HepG2 (cell line): ENCODE data around the gene CDX2. TPM values are rescaled to one million over a fixed set of nuclear protein-coding genes. Genes with fewer than 3 reads are reported as not detected.
A peak's percentile ranks its signal among the peaks of the same experiment; 100 is the strongest.

Experiments used
- ATAC-seq: fragments of 200-7000 bp; cut with Tn5 transposase; 3 replicates; pipeline ENCODE4 v1.9.1; 2020; ENCODE audit warnings: mild to moderate bottlenecking, moderate library complexity
- BruUV-seq: library from RNA; stranded (reverse); fragments of 400-500 nt; replicated peaks from 2 replicates; lab custom pipeline; 2021; lab: Mats Ljungman, UMichigan
- CTCF ChIA-PET: fragments of 300-600 bp; formaldehyde crosslinking; extraction: SDS; loops from one replicate; lab custom pipeline; 2021; ENCODE audit warnings: low total read pairs, inconsistent platforms, low intra/inter-chr PET ratio; lab: Yijun Ruan, JAX
- POLR2A ChIA-PET: fragments of 350-600 bp; sonication (Branson Sonifier 250); formaldehyde crosslinking; loops from one replicate; lab custom pipeline; 2020; ENCODE audit warnings: antibody characterized with exemption, inconsistent platforms; lab: Yijun Ruan, JAX
- DNase-seq: peaks from one replicate; pipeline ENCODE4 v3.0.0-alpha.2; 2015; ENCODE audit warnings: low spot score
- FAIRE-seq: peaks from 3 replicates; lab custom pipeline; 2011; peaks lifted over from hg19 to GRCh38; lab: Jason Lieb, UNC
- H2AFZ ChIP-seq: one replicate; pipeline ENCODE4 v1.6.1; 2011; ENCODE audit warnings: low read length, inconsistent platforms
- H3K27ac ChIP-seq: fragments of 300-600 bp; 3 replicates; pipeline ENCODE4 v1.8.0; 2011; ENCODE audit warnings: mixed run types, mild to moderate bottlenecking, mixed read lengths, low read length, inconsistent platforms; ENCODE audit not compliant: insufficient read depth; ENCODE audit errors: extremely low read length
- H3K27me3 ChIP-seq, 2 experiments: fragments of 200-600 bp in 1 of 2; 2 replicates in 1 of 2; 3 replicates in 1 of 2; pipeline versions ENCODE4 v1.6.0 to v1.8.0; 2011; ENCODE audit warnings: low read length in 2 of 2, mild to moderate bottlenecking in 2 of 2, moderate library complexity in 2 of 2, inconsistent platforms in 1 of 2; ENCODE audit not compliant: insufficient read depth in 2 of 2, control insufficient read depth in 1 of 2
- H3K36me3 ChIP-seq, 2 experiments: fragments of 200-600 bp in 1 of 2; replicated peaks in 1 of 2; 2 replicates in 1 of 2; 3 replicates in 1 of 2; pipeline versions ENCODE4 v1.5.1 to v1.8.0; 2011; ENCODE audit warnings: low read length in 2 of 2, inconsistent platforms in 1 of 2; ENCODE audit not compliant: insufficient read depth in 2 of 2, control insufficient read depth in 1 of 2
- H3K4me1 ChIP-seq: 2 replicates; pipeline ENCODE4 v1.5.1; 2012; ENCODE audit warnings: low read length, inconsistent platforms; ENCODE audit not compliant: insufficient read depth
- H3K4me2 ChIP-seq: 2 replicates; pipeline ENCODE4 v1.6.0; 2011; ENCODE audit warnings: low read depth, low read length, inconsistent platforms
- H3K4me3 ChIP-seq, 3 experiments: fragments of 200-600 bp in 1 of 3; sonication (generic), shearing (Covaris generic) in 1 of 3; replicated peaks in 1 of 3; 2 replicates each; pipeline ENCODE4 v1.5.1; 2011 to 2016; ENCODE audit warnings: low read length in 3 of 3, inconsistent platforms in 2 of 3, low read depth in 2 of 3, mild to moderate bottlenecking in 2 of 3, control low read depth in 1 of 3, mixed read lengths in 1 of 3; ENCODE audit not compliant: insufficient read depth in 1 of 3
- H3K79me2 ChIP-seq: one replicate; pipeline ENCODE4 v1.6.1; 2011; ENCODE audit warnings: low read length, inconsistent platforms; ENCODE audit not compliant: insufficient read depth
- H3K9ac ChIP-seq: 2 replicates; pipeline ENCODE4 v1.6.0; 2011; ENCODE audit warnings: mild to moderate bottlenecking, low read depth, low read length, inconsistent platforms; ENCODE audit not compliant: insufficient read depth
- H3K9me3 ChIP-seq: 2 replicates; pipeline ENCODE4 v1.5.1; 2012; ENCODE audit warnings: mild to moderate bottlenecking, low read length
- H4K20me1 ChIP-seq: 2 replicates; pipeline ENCODE4 v1.6.0; 2011; ENCODE audit warnings: inconsistent platforms, mild to moderate bottlenecking, low read length, moderate library complexity; ENCODE audit not compliant: insufficient read depth
- HMG20B ChIP-seq: conservative IDR thresholded peaks from 2 replicates; pipeline ENCODE4 v1.6.1; 2016; ENCODE audit warnings: missing genetic modification reagents, missing compliant biosample characterization
- XRCC5 ChIP-seq: fragments of 200-400 bp; formaldehyde crosslinking; optimal IDR thresholded peaks from 2 replicates; pipeline ENCODE3; 2017; ENCODE audit warnings: mild to moderate bottlenecking, low read length
- WGBS: methylation state at CpG from one replicate; pipeline ENCODE4 v1.1.6; 2017; ENCODE audit warnings: low lambda C conversion rate; 5-methylcytosine and 5-hydroxymethylcytosine counted together
- in situ Hi-C: cut with HindIII; loops from 2 replicates; pipeline ENCODE4 v1.10.0; 2017; ENCODE audit warnings: low pct_unique_long_range_greater_than_20kb; ENCODE audit not compliant: extremely low pct_ligation_motif_present
- intact Hi-C: fragments of 100-400 bp; cut with micrococcal nuclease; formaldehyde crosslinking; loops from one replicate; pipeline ENCODE4 v1.10.0; 2022; ENCODE audit not compliant: unreplicated experiment
- polyA plus RNA-seq, 8 experiments: library from polyadenylated mRNA; depleted of rRNA in 3 of 8; stranded (reverse) in 7 of 8; unstranded in 1 of 8; fragments of >200 nt; fragmentation: Illumina TruSeq in 4 of 8; extraction: Trizol in 4 of 8; gene quantifications; 2 replicates each; pipeline versions ENCODE4 v1.2.1 to v1.2.3, GENCODE V29; 2011 to 2016; ENCODE audit warnings: low read depth in 4 of 8, missing spikeins in 1 of 8, mixed read lengths in 1 of 8; ENCODE audit not compliant: insufficient read depth in 1 of 8
- total RNA-seq, 5 experiments: library from RNA; depleted of rRNA; stranded (reverse); fragments of >200 nt; fragmentation: Illumina TruSeq; extraction: Trizol; gene quantifications; 2 replicates each; pipeline ENCODE4 v1.2.3, GENCODE V29; 2016; ENCODE audit warnings: low read depth in 1 of 5
- TF ChIP-seq, protein P1 (sequence below): sonication (generic); formaldehyde crosslinking; IDR thresholded peaks from 2 replicates; pipeline ENCODE4 v1.4.0; 2020; ENCODE audit warnings: missing genetic modification reagents
- TF ChIP-seq, protein P2 (sequence below), 2 experiments: sonication (generic) in 1 of 2; formaldehyde crosslinking in 1 of 2; IDR thresholded peaks; 2 replicates each; pipeline versions ENCODE4 v1.6.1 to v1.9.0; 2014 to 2022; ENCODE audit warnings: antibody characterized with exemption in 1 of 2, borderline replicate concordance in 1 of 2, inconsistent platforms in 1 of 2, low read depth in 1 of 2, missing genetic modification reagents in 1 of 2
- TF ChIP-seq, protein P3 (sequence below): sonication (generic); formaldehyde crosslinking; conservative IDR thresholded peaks from 2 replicates; pipeline ENCODE4 v1.8.0; 2022; ENCODE audit warnings: low read depth, missing genetic modification reagents

Gene CDX2
- total and polyA plus RNA-seq, 2 of the 13 experiments (the other 11 are each of a cell fraction or from before 2014, with no cell fraction given): 0.04 TPM; not detected in 1

DNA sequence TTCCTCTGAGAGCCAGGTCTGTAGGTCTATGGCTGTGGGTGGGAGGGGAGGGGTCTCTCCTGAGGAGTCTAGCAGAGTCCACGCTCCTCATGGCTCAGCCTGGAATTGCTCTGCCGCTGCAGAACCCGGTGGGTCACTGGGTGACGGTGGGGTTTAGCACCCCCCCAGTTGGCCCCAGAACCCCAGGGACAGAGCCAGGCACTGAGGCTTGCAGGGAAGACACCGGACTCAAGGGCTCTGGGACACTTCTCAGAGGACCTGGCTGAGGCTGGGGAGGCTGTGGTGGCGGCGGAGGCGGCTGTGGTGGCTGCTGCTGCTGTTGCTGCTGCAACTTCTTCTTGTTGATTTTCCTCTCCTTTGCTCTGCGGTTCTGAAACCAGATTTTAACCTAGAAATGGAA is 6.1 kb downstream of the CDX2 start:
- ATAC-seq (no peak), FAIRE-seq (no peak), DNase-seq (no peak)
- Histone ChIP-seq H4K20me1 (no peaks in the 10 kb centered on the region), H3K79me2 (no peaks in the 10 kb centered on the region), H3K4me3 (no peak overlapping the region), H2AFZ (no peak overlapping the region), H3K27ac (peak overlapping the region; percentile 98), H3K27me3 (peaks cover 8 to 32% of the 10 kb centered on the region in 2 experiments), H3K9ac (no peak overlapping the region), H3K4me1 (peaks cover 54% of the 10 kb centered on the region), H3K4me2 (0 out of 2 replicates have a peak overlapping the region, but pooled peaks have one; percentile 89), H3K9me3 (no peaks in the 10 kb centered on the region), H3K36me3 (no peaks in the 10 kb centered on the region)
- ChIA-PET CTCF (no interaction called here), POLR2A (interaction anchor here (0.9 to 1.6 kb wide), 2 partner anchors 10 to 21 kb away, joined by 3 to 9 read pairs; no protein-coding TSS in a partner anchor)
- in situ Hi-C loops (loop anchor here (25.0 kb wide), 1 partner anchor 1001 kb away; no protein-coding TSS in a partner anchor), intact Hi-C loops (no loop called here)
- no TSS peak for BruUV-seq
- 94% methylated on average over 6 of the region's 9 CpGs for WGBS
- TF ChIP-seq, protein P1, sequence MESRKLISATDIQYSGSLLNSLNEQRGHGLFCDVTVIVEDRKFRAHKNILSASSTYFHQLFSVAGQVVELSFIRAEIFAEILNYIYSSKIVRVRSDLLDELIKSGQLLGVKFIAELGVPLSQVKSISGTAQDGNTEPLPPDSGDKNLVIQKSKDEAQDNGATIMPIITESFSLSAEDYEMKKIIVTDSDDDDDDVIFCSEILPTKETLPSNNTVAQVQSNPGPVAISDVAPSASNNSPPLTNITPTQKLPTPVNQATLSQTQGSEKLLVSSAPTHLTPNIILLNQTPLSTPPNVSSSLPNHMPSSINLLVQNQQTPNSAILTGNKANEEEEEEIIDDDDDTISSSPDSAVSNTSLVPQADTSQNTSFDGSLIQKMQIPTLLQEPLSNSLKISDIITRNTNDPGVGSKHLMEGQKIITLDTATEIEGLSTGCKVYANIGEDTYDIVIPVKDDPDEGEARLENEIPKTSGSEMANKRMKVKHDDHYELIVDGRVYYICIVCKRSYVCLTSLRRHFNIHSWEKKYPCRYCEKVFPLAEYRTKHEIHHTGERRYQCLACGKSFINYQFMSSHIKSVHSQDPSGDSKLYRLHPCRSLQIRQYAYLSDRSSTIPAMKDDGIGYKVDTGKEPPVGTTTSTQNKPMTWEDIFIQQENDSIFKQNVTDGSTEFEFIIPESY: 0 out of 2 replicates have a peak, but pooled peaks have one; percentile 36
- no peak for TF ChIP-seq XRCC5

DNA sequence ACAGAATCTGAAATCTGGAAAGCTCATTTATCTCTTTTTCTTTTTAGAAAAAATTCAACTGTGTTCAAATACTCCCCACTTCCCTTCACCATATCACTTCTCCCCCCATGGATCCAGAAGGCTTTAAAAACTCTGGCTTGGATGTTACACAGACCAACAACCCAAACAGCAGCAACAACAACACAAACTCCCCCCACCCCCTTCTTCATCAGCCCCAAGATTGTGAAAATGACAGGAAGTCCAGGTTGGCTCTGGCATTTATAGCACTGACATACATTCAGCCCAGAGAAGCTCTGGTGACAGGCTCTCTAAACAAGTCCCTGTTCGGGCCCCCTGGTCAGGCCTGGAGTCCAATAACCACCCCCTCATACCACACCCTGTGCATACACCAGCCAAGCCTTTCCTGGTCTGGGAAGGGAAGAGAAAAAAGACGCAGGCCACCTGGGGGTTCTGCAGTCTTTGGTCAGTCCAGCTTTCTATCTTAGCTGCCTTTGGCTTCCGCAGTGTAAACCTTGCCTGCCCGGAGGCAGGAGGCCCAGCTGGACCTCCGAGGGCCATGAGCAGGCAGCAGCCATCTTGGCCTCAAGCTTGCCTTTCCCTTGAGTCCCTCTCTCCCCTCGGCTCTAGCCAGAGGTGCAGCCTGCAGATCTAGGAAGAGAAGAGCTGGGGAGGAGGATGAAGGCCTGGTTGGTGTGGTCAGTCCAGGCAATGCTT is 6.8 kb downstream of the CDX2 start:
- Histone ChIP-seq H3K4me1 (peaks cover 54% of the 10 kb centered on the region), H3K9ac (peak overlapping the region; percentile 76; the same call in 1 of the 2 replicates), H4K20me1 (no peaks in the 10 kb centered on the region), H3K36me3 (no peaks in the 10 kb centered on the region), H3K9me3 (no peaks in the 10 kb centered on the region), H3K27me3 (peaks cover 6 to 25% of the 10 kb centered on the region in 2 experiments; a peak in 4 of 5 replicates), H3K4me3 (peak overlapping the region in 2 of 3 experiments; percentile 77; a peak in 3 of 6 replicates), H3K4me2 (peak overlapping the region; percentile 89), H3K79me2 (no peaks in the 10 kb centered on the region), H2AFZ (peak overlapping the region; percentile 45), H3K27ac (peak overlapping the region; percentile 98)
- in situ Hi-C loops: loop anchor here (25.0 kb wide), 1 partner anchor 1000 kb away; no protein-coding TSS in a partner anchor
- intact Hi-C loops: no loop called here
- FAIRE-seq (peak; percentile 46), DNase-seq (peak; percentile 52), ATAC-seq (peak; percentile 60)
- WGBS: 7% methylated on average over 5 of the region's 6 CpGs
- ChIA-PET POLR2A (interaction anchor here (0.5 to 2.4 kb wide), 5 partner anchors 9 to 566 kb away, joined by 3 to 9 read pairs (median 6); no protein-coding TSS in a partner anchor), CTCF (no interaction called here)
- BruUV-seq: no TSS peak
- no peak for TF ChIP-seq HMG20B (CRISPR knock-in tag)
- TF ChIP-seq, protein P2, sequence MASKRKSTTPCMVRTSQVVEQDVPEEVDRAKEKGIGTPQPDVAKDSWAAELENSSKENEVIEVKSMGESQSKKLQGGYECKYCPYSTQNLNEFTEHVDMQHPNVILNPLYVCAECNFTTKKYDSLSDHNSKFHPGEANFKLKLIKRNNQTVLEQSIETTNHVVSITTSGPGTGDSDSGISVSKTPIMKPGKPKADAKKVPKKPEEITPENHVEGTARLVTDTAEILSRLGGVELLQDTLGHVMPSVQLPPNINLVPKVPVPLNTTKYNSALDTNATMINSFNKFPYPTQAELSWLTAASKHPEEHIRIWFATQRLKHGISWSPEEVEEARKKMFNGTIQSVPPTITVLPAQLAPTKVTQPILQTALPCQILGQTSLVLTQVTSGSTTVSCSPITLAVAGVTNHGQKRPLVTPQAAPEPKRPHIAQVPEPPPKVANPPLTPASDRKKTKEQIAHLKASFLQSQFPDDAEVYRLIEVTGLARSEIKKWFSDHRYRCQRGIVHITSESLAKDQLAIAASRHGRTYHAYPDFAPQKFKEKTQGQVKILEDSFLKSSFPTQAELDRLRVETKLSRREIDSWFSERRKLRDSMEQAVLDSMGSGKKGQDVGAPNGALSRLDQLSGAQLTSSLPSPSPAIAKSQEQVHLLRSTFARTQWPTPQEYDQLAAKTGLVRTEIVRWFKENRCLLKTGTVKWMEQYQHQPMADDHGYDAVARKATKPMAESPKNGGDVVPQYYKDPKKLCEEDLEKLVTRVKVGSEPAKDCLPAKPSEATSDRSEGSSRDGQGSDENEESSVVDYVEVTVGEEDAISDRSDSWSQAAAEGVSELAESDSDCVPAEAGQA (IDR thresholded peaks at IDR 0.05; ENCODE audit: low read depth): no peak
- TF ChIP-seq, protein P2 (CRISPR knock-in tag; IDR thresholded peaks at IDR 0.05; ENCODE audit: borderline replicate concordance): no peak
- TF ChIP-seq, protein P3, sequence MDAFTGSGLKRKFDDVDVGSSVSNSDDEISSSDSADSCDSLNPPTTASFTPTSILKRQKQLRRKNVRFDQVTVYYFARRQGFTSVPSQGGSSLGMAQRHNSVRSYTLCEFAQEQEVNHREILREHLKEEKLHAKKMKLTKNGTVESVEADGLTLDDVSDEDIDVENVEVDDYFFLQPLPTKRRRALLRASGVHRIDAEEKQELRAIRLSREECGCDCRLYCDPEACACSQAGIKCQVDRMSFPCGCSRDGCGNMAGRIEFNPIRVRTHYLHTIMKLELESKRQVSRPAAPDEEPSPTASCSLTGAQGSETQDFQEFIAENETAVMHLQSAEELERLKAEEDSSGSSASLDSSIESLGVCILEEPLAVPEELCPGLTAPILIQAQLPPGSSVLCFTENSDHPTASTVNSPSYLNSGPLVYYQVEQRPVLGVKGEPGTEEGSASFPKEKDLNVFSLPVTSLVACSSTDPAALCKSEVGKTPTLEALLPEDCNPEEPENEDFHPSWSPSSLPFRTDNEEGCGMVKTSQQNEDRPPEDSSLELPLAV (CRISPR knock-in tag): no peak
